Spleen (tissue), 11 donors: ENCODE data around the gene MYH14. TPM values are rescaled to one million over a fixed set of nuclear protein-coding genes. Genes with fewer than 3 reads are reported as not detected.

Experiments used
- DNase-seq: peaks from one replicate; pipeline ENCODE4 v3.0.0-alpha.2; 2020
- H3K27ac ChIP-seq, 8 donors: fragments of 200-600 bp; sonication (generic) in 7 of 8; 1 replicate in 4 of 8; 2 replicates in 4 of 8; pipeline versions ENCODE4 v1.5.0 to v1.8.0; 2016 to 2021; ENCODE audit warnings: inconsistent platforms in 4 of 8, mild to moderate bottlenecking in 4 of 8, moderate library complexity in 1 of 8
- H3K27me3 ChIP-seq, 7 donors: fragments of 200-600 bp; sonication (generic) in 6 of 7; replicated peaks in 1 of 7; 1 replicate in 4 of 7; 2 replicates in 3 of 7; pipeline versions ENCODE4 v1.5.0 to v1.8.0; 2016 to 2021; ENCODE audit warnings: inconsistent platforms in 3 of 7, mild to moderate bottlenecking in 1 of 7
- H3K36me3 ChIP-seq, 6 donors: fragments of 200-600 bp; sonication (generic) in 5 of 6; 1 replicate in 4 of 6; 2 replicates in 2 of 6; pipeline versions ENCODE4 v1.5.0 to v1.8.0; 2016 to 2021; ENCODE audit warnings: inconsistent platforms in 2 of 6
- H3K4me1 ChIP-seq, 6 donors: fragments of 200-600 bp; sonication (generic) in 5 of 6; 1 replicate in 3 of 6; 2 replicates in 3 of 6; pipeline versions ENCODE4 v1.5.0 to v1.8.0; 2016 to 2021; ENCODE audit warnings: inconsistent platforms in 3 of 6
- H3K4me3 ChIP-seq, 8 donors: fragments of 200-600 bp; sonication (generic) in 7 of 8; 1 replicate in 4 of 8; 2 replicates in 4 of 8; pipeline versions ENCODE4 v1.5.0 to v1.8.0; 2016 to 2021; ENCODE audit warnings: inconsistent platforms in 4 of 8, mild to moderate bottlenecking in 4 of 8, moderate library complexity in 2 of 8
- H3K9me3 ChIP-seq, 8 donors: fragments of 200-600 bp; sonication (generic) in 7 of 8; 1 replicate in 4 of 8; 2 replicates in 4 of 8; pipeline versions ENCODE4 v1.5.0 to v1.8.0; 2016 to 2021; ENCODE audit warnings: inconsistent platforms in 4 of 8
- POLR2A ChIP-seq, 3 donors: fragments of 450-650 bp; IDR thresholded peaks; one replicate each; pipeline ENCODE4 v1.5.1; 2017; ENCODE audit warnings: antibody characterized with exemption in 3 of 3, mild to moderate bottlenecking in 1 of 3
- POLR2AphosphoS5 ChIP-seq, 3 donors: sonication (generic); formaldehyde crosslinking; IDR thresholded peaks; one replicate each; pipeline ENCODE4 v1.5.1; 2017; ENCODE audit warnings: antibody characterized with exemption in 3 of 3
- WGBS, 5 donors: extraction: QIAGEN DNeasy Blood & Tissue Kit in 3 of 5; methylation state at CpG; one replicate each; pipeline versions ENCODE4 v1.1.5 to v1.1.7; 2013 to 2018; 5-methylcytosine and 5-hydroxymethylcytosine counted together
- intact Hi-C: fragments of 100-400 bp; cut with DNase I; formaldehyde crosslinking; loops from one replicate; pipeline ENCODE4 v1.15.0; 2023; ENCODE audit warnings: low total_unique reads
- polyA plus RNA-seq, 3 donors: library from polyadenylated mRNA; stranded (reverse); fragments of 200-250 nt; gene quantifications; one replicate each; pipeline ENCODE4 v1.2.1, GENCODE V29; 2013
- total RNA-seq, 7 donors: library from RNA; depleted of rRNA in 3 of 7; stranded (reverse); fragments of >200 nt in 3 of 7; fragmentation: NEBNext Ultra II Directional in 4 of 7; extraction: Animal tissue kit (Norgen Biotek cat#: 25700) in 4 of 7; gene quantifications; one replicate each; pipeline versions ENCODE4 v1.1.0 to v1.2.1, GENCODE V29; 2016 to 2021
- TF ChIP-seq, protein P1 (sequence below), 11 experiments: fragments of 200-600 bp in 7 of 11; fragments of 450-650 bp in 4 of 11; sonication (generic) in 4 of 11; IDR thresholded peaks in 8 of 11; conservative IDR thresholded peaks in 3 of 11; 1 replicate in 7 of 11; 2 replicates in 4 of 11; pipeline versions ENCODE4 v1.4.0 to v1.8.0; 2016 to 2021; ENCODE audit warnings: antibody characterized with exemption in 11 of 11, inconsistent platforms in 4 of 11, mild to moderate bottlenecking in 1 of 11
- donor health status: healthy with polysubstance abuse.
- donor health status: DM: no; HTN: no; CAD: no; lungs with moderate emphysema.
- donor health status: DM: no; HTN: no; CAD: no.
- donor health status: Bipolar disorder and iron deficiency.
- donor health status: healthy.
- donor health status: DM: no; HTN: no; CAD: no.
- donor health status: DM: yes; HTN: yes; CAD: no.

Gene MYH14
- total and polyA plus RNA-seq, 10 donors, result 0.04 to 1.5 (median 0.28) TPM; not detected in 1

DNA sequence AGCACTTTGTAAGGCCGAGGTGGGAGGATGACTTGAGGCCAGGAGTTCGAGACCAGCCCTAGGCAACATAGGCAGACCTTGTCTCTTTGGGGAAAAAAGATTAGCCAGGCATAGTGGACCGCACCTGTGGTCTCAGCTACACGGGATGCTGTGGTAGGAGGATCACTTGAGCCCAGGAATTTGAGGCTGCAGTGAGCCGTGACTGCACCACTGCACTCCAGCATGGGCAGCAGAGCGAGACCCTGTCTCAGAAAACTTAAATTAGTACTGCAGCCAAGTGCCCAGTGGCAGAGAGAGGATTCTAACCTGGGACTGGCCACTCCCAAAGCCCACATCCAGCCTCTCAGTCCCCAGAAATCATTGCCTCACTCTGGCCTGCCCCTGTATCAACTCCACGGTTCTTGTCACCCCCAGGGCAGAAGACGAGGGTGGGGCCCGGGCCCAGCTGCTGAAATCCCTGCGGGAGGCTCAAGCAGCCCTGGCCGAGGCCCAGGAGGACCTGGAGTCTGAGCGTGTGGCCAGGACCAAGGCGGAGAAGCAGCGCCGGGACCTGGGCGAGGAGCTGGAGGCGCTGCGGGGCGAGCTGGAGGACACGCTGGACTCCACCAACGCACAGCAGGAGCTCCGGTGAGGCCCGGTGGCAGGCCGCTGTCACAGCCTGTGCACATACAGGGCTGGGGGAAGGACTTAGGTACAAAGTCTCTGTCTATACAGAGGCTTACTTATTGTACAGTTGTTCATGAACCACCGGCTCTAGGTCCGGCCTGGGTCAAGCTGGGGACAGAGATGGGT lies 72.4 kb downstream of the MYH14 start:
- WGBS, 5 donors, result 78 to 83% (median 83%) methylated on average over 19 to 26 of the region's 26 CpGs
- no peak overlapping the region for H3K27ac ChIP-seq
- no peak overlapping the region for H3K4me3 ChIP-seq
- intact Hi-C loops, result no loop called here
- peaks cover 0 to 46% (median 0%) of the 10 kb centered on the region in 7 donors for H3K27me3 ChIP-seq
- H3K9me3 ChIP-seq, result no peaks in the 10 kb centered on the region
- no peaks in the 10 kb centered on the region for H3K4me1 ChIP-seq
- H3K36me3 ChIP-seq, result no peaks in the 10 kb centered on the region
- TF ChIP-seq, protein P1, sequence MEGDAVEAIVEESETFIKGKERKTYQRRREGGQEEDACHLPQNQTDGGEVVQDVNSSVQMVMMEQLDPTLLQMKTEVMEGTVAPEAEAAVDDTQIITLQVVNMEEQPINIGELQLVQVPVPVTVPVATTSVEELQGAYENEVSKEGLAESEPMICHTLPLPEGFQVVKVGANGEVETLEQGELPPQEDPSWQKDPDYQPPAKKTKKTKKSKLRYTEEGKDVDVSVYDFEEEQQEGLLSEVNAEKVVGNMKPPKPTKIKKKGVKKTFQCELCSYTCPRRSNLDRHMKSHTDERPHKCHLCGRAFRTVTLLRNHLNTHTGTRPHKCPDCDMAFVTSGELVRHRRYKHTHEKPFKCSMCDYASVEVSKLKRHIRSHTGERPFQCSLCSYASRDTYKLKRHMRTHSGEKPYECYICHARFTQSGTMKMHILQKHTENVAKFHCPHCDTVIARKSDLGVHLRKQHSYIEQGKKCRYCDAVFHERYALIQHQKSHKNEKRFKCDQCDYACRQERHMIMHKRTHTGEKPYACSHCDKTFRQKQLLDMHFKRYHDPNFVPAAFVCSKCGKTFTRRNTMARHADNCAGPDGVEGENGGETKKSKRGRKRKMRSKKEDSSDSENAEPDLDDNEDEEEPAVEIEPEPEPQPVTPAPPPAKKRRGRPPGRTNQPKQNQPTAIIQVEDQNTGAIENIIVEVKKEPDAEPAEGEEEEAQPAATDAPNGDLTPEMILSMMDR (IDR thresholded peaks at IDR 0.05 in 8 of 11, conservative IDR thresholded peaks at IDR 0.05 in 3 of 11), result no peak
- no peak for TF ChIP-seq POLR2AphosphoS5 (IDR thresholded peaks at IDR 0.05)
- TF ChIP-seq POLR2A (IDR thresholded peaks at IDR 0.05), result no peak
- no peak for DNase-seq

DNA sequence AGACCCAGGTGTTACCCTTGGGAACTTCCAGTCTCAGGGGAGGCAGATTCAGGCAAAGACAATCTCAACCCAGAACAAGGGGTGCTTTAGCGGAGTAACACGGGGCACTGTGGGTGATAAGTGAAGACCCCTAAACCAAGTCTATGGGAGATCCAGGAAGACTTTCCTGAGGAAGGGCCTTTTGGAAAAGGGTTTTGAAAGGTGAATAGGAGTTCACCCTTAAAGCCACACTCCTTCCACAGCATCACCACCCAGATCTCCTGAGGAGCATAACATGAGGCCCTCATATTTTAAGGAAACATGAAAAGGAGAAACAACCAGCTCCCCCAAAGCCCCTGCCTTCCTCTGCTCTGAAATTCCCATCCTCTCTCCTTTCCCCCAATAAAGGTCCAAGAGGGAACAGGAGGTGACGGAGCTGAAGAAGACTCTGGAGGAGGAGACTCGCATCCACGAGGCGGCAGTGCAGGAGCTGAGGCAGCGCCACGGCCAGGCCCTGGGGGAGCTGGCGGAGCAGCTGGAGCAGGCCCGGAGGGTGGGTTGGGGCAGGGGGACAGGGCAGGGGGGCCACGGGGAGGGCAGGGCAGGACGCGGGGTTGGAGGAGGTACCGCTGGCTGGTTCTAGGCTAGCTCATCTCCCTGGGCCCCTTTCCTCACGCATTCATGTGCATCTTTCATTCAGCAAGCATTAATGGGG lies 73.1 kb downstream of the MYH14 start:
- Histone ChIP-seq H3K4me3 (no peak overlapping the region), H3K27me3 (peaks cover 0 to 41% (median 0%) of the 10 kb centered on the region in 7 donors), H3K9me3 (no peaks in the 10 kb centered on the region), H3K4me1 (no peaks in the 10 kb centered on the region), H3K36me3 (no peaks in the 10 kb centered on the region), H3K27ac (no peak overlapping the region)
- intact Hi-C loops, result no loop called here
- 83 to 89% (median 84%) methylated on average over 15 of the region's 15 CpGs for WGBS, 5 donors
- no peak for DNase-seq
- TF ChIP-seq POLR2A (IDR thresholded peaks at IDR 0.05), result no peak
- no peak for TF ChIP-seq POLR2AphosphoS5 (IDR thresholded peaks at IDR 0.05)
- TF ChIP-seq, protein P1 (IDR thresholded peaks at IDR 0.05 in 8 of 11, conservative IDR thresholded peaks at IDR 0.05 in 3 of 11), result no peak

DNA sequence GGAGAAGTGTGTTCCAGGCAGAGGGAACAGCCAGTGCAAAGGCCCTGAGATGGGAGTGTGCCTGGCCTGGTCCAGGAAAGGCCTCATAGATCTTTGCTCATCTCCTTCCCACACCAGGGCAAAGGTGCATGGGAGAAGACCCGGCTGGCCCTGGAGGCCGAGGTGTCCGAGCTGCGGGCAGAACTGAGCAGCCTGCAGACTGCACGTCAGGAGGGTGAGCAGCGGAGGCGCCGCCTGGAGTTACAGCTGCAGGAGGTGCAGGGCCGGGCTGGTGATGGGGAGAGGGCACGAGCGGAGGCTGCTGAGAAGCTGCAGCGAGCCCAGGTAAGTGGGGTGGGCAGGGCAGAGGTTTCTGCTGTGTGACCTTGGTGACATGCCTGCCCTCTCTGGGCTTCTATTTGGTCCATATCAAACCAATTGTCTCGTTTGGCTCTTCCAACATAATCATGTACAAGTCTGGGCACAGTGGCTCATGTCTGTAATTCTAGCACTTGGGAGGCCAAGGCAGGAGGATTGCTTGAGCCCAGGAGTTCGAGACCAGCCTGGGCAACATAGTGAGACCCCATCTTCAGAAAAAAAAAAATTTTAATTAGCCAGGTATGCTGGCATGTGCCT lies 74.7 kb downstream of the MYH14 start:
- Histone ChIP-seq H3K36me3 (no peaks in the 10 kb centered on the region), H3K27ac (no peak overlapping the region), H3K9me3 (no peaks in the 10 kb centered on the region), H3K4me1 (no peaks in the 10 kb centered on the region), H3K4me3 (no peak overlapping the region), H3K27me3 (peaks cover 0 to 33% (median 0%) of the 10 kb centered on the region in 7 donors)
- 85 to 92% (median 87%) methylated on average over 13 to 14 of the region's 14 CpGs for WGBS, 5 donors
- intact Hi-C loops, result no loop called here
- TF ChIP-seq POLR2AphosphoS5 (IDR thresholded peaks at IDR 0.05), result no peak
- TF ChIP-seq, protein P1 (IDR thresholded peaks at IDR 0.05 in 8 of 11, conservative IDR thresholded peaks at IDR 0.05 in 3 of 11), result no peak
- TF ChIP-seq POLR2A (IDR thresholded peaks at IDR 0.05), result no peak
- DNase-seq, result no peak

DNA sequence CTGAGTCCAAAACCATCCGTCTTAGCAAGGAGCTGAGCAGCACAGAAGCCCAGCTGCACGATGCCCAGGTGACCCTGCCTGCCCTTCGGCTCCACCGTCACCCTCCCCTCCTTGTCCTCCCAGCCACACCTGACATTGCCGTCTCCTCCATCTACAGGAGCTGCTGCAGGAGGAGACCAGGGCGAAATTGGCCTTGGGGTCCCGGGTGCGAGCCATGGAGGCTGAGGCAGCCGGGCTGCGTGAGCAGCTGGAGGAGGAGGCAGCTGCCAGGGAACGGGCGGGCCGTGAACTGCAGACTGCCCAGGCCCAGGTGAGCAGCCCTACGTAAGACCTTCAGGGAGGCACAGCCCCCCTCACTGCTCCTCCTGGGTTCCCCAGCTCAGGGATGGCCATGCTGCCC lies 76.7 kb downstream of the MYH14 start:
- Histone ChIP-seq H3K27me3 (peaks cover 0 to 24% (median 0%) of the 10 kb centered on the region in 7 donors), H3K36me3 (no peaks in the 10 kb centered on the region), H3K27ac (no peak overlapping the region), H3K4me3 (no peak overlapping the region), H3K4me1 (no peaks in the 10 kb centered on the region), H3K9me3 (peaks cover 0 to 11% (median 4%) of the 10 kb centered on the region in 8 donors)
- intact Hi-C loops, result no loop called here
- TF ChIP-seq, protein P1 (IDR thresholded peaks at IDR 0.05 in 8 of 11, conservative IDR thresholded peaks at IDR 0.05 in 3 of 11), result no peak
- TF ChIP-seq POLR2AphosphoS5 (IDR thresholded peaks at IDR 0.05) (no peak), POLR2A (IDR thresholded peaks at IDR 0.05) (no peak)
- no peak for DNase-seq
- 75 to 93% (median 83%) methylated on average over 5 to 14 of the region's 14 CpGs for WGBS, 5 donors
